ENCODE measurements around the gene EHF. TPM values are rescaled to one million over a fixed set of nuclear protein-coding genes. Genes with fewer than 3 reads are reported as not detected.

The EHF gene
- total and polyA plus RNA-seq, 9 donors: 0.06 to 102 (median 5.9) TPM; not detected in 1

GRCh38 chr11:34606326-34607120, 14.4 kb upstream of the EHF start:
- intact Hi-C loops (cut with DNase I): no loop called here
- no peak for TF ChIP-seq POLR2A (IDR thresholded peaks at IDR 0.05)
- TF ChIP-seq, protein P1, sequence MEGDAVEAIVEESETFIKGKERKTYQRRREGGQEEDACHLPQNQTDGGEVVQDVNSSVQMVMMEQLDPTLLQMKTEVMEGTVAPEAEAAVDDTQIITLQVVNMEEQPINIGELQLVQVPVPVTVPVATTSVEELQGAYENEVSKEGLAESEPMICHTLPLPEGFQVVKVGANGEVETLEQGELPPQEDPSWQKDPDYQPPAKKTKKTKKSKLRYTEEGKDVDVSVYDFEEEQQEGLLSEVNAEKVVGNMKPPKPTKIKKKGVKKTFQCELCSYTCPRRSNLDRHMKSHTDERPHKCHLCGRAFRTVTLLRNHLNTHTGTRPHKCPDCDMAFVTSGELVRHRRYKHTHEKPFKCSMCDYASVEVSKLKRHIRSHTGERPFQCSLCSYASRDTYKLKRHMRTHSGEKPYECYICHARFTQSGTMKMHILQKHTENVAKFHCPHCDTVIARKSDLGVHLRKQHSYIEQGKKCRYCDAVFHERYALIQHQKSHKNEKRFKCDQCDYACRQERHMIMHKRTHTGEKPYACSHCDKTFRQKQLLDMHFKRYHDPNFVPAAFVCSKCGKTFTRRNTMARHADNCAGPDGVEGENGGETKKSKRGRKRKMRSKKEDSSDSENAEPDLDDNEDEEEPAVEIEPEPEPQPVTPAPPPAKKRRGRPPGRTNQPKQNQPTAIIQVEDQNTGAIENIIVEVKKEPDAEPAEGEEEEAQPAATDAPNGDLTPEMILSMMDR (IDR thresholded peaks at IDR 0.05): no peak
- TF ChIP-seq EP300 (IDR thresholded peaks at IDR 0.05): no peak
- H3K27ac ChIP-seq: no peak overlapping the region
- WGBS, 3 donors: 43 to 56% (median 46%) methylated on average over 4 of the region's 4 CpGs
- no peak overlapping the region for H3K4me3 ChIP-seq
- no peaks in the 10 kb centered on the region for H3K36me3 ChIP-seq
- H3K4me1 ChIP-seq (ENCODE audit: insufficient read depth): no peaks in the 10 kb centered on the region
- no peak for DNase-seq
- H3K27me3 ChIP-seq: no peaks in the 10 kb centered on the region
- no peaks in the 10 kb centered on the region for H3K9me3 ChIP-seq

DNA sequence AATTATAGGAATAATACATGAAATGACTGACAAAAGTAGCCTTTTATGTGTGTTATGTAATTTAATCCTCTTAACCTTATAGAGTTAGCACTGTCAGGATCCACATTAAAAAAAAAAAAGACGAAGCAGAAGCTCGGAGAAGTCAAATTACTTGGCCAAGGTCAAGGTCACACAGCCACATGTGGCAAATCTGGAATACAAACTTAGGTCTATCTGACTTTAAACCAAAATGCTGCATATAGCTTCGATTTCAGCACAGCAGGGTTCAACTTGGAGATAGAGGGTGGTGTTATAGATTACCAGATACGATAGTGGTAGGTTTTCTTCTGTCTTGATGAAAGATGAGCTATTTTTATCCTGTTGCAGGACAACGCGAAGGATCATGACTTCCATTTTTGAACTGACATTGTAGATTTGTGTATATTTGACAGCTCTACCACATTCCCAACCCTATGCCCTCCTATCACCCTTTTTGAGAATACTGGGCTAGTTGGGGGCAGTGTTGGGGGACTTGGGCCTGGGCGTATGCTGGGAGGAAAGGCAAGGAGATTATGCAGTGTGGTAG, 11.6 kb upstream of the EHF start:
- Histone ChIP-seq H3K9me3 (no peaks in the 10 kb centered on the region), H3K27me3 (no peaks in the 10 kb centered on the region), H3K27ac (no peak overlapping the region), H3K4me1 (ENCODE audit: insufficient read depth) (no peaks in the 10 kb centered on the region), H3K36me3 (no peaks in the 10 kb centered on the region), H3K4me3 (no peak overlapping the region)
- DNase-seq: no peak
- TF ChIP-seq, protein P1 (IDR thresholded peaks at IDR 0.05): no peak
- TF ChIP-seq POLR2A (IDR thresholded peaks at IDR 0.05) (no peak), EP300 (IDR thresholded peaks at IDR 0.05) (no peak)
- intact Hi-C loops (cut with DNase I): no loop called here
- WGBS, 3 donors: 42 to 52% (median 44%) methylated on average over 7 of the region's 7 CpGs

DNA sequence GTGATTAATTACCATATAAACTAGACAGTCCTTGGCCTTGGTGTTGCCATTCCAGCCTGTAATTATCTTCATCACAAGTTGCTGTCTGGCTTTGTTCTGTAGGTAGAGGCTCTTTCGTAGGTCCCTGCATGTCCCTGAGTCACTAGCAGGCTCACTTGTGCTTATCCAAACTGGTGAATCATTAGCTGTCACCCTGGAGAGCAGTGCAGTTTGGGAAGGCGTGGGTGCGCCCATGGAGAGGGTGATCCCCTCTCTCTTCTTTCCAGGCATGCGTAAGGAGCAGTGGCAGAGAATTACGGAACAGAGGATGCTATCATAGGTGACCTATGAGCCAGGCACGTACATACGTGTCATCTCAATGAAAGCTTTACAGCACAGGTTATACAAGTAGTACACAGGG, 11.0 kb upstream of the EHF start:
- TF ChIP-seq POLR2A (IDR thresholded peaks at IDR 0.05) (no peak), EP300 (IDR thresholded peaks at IDR 0.05) (no peak)
- TF ChIP-seq, protein P1 (IDR thresholded peaks at IDR 0.05): no peak
- WGBS, 3 donors: 67 to 77% (median 72%) methylated on average over 7 of the region's 7 CpGs
- intact Hi-C loops (cut with DNase I): no loop called here
- Histone ChIP-seq H3K4me1 (ENCODE audit: insufficient read depth) (no peaks in the 10 kb centered on the region), H3K36me3 (no peaks in the 10 kb centered on the region), H3K9me3 (no peaks in the 10 kb centered on the region), H3K4me3 (no peak overlapping the region), H3K27me3 (no peaks in the 10 kb centered on the region), H3K27ac (no peak overlapping the region)
- DNase-seq: no peak

- no peaks in the 10 kb centered on the region for H3K4me1 ChIP-seq (ENCODE audit: insufficient read depth)
- no peaks in the 10 kb centered on the region for H3K9me3 ChIP-seq
- H3K27ac ChIP-seq: no peak overlapping the region
- no peak for DNase-seq
- intact Hi-C loops (cut with DNase I): no loop called here
- H3K36me3 ChIP-seq: no peaks in the 10 kb centered on the region
- no peaks in the 10 kb centered on the region for H3K27me3 ChIP-seq
- no peak overlapping the region for H3K4me3 ChIP-seq
- 94 to 98% (median 97%) methylated on average over 5 of the region's 5 CpGs for WGBS, 3 donors
- TF ChIP-seq, protein P1 (IDR thresholded peaks at IDR 0.05): no peak
- TF ChIP-seq POLR2A (IDR thresholded peaks at IDR 0.05) (no peak), EP300 (IDR thresholded peaks at IDR 0.05) (no peak)
Measured at GRCh38 chr11:34610324-34611041, 10.4 kb upstream of the EHF start.

Data from ovary (tissue), 9 donors.